Measurements from ENCODE around the gene ZNF534.
A peak's percentile ranks its signal among the peaks of the same experiment; 100 is the strongest.

Gene ZNF534

GRCh38 chr19:52428937-52429336, at the start of gene ZNF534:
Gene ZNF534, plus strand, starts transcription at chr19:52429148. Its CDS starts 2,327 bp downstream, at chr19:52431475.
- H3K27ac Mint-ChIP-seq = no peak within 1 kb of the TSS
- no peak for TF ChIP-seq CTCF (IDR thresholded peaks at IDR 0.05)
- no peaks in the 10 kb centered on the region for H3K4me1 Mint-ChIP-seq
- H3K27me3 Mint-ChIP-seq (ENCODE audit: low read depth, poor library complexity) = peaks cover 5% of the 10 kb centered on the region
- H3K36me3 Mint-ChIP-seq (ENCODE audit: low read depth) = peaks cover 4% of the 10 kb centered on the region
- H3K4me3 Mint-ChIP-seq = no peak within 1 kb of the TSS
- DNase-seq = no peak
- H3K9me3 Mint-ChIP-seq = peaks cover 87% of the 10 kb centered on the region

- Mint-ChIP-seq H3K27ac (no peak overlapping the region), H3K27me3 (ENCODE audit: low read depth, poor library complexity) (peaks cover 10% of the 10 kb centered on the region), H3K9me3 (peaks cover 89% of the 10 kb centered on the region), H3K36me3 (ENCODE audit: low read depth) (peaks cover 67% of the 10 kb centered on the region), H3K4me3 (no peak overlapping the region), H3K4me1 (no peaks in the 10 kb centered on the region)
- no peak for TF ChIP-seq CTCF (IDR thresholded peaks at IDR 0.05)
- no peak for DNase-seq
Measured at GRCh38 chr19:52391135-52391534, 37.8 kb upstream of the ZNF534 start.

DNA sequence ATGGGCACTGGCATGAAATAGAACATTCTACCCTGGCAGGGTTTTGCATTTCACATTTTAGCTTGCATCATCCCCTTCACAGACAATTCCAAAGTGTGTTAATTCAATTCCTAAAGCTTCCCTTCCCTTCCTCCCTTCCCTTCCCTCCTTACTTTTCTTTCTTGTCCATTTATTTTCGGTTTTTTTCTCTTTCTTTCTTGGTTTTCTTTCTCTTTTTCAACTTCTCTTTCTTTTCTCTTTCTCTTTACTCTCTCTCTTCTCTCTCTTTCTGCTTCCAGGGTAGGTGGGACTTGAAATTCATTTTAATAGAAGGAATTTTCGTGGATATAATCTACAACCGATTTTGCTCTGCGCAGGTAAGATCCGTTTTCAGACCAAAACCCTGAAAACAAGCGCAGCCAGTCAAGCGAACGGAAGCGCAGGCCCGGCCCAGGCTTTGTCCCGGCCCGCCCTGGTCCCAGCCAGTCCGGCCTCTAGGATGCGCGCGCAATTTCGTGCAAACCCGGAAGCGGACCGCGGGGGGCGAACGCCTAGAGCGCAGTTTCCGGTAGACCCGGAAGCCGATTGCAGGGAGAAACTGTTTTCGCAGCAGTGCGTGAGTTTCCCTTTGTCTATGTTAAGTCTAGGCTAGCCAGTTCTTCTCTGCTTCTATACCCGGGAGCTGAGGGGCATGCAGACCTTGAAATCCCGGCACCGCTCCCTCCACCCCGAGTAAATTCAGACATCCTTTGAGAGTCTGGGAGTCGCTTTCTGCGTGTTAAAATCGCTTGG, 31.5 kb upstream of the ZNF534 start, which contains the start of gene ZNF528:
Gene ZNF528 (plus strand): TSS at position 540 of the 771 bp plus-strand sequence. CDS start 4,165 bp downstream, outside the sequence.
- Mint-ChIP-seq H3K4me1 (no peaks in the 10 kb centered on the region), H3K9me3 (peaks cover 89% of the 10 kb centered on the region), H3K4me3 (peak within 1 kb of the TSS; percentile 80), H3K36me3 (ENCODE audit: low read depth) (peaks cover 68% of the 10 kb centered on the region), H3K27ac (peak within 1 kb of the TSS; percentile 7), H3K27me3 (ENCODE audit: low read depth, poor library complexity) (no peaks in the 10 kb centered on the region)
- DNase-seq = peak; percentile 2
- TF ChIP-seq CTCF (IDR thresholded peaks at IDR 0.05) = no peak

- Mint-ChIP-seq H3K4me1 (no peaks in the 10 kb centered on the region), H3K27me3 (ENCODE audit: low read depth, poor library complexity) (no peaks in the 10 kb centered on the region), H3K9me3 (peaks cover 85% of the 10 kb centered on the region), H3K4me3 (peak overlapping the region; percentile 80), H3K36me3 (ENCODE audit: low read depth) (peaks cover 68% of the 10 kb centered on the region), H3K27ac (peak overlapping the region; percentile 7)
- TF ChIP-seq CTCF (IDR thresholded peaks at IDR 0.05) = no peak
- DNase-seq = no peak
Measured at GRCh38 chr19:52398081-52398441, 30.9 kb upstream of the ZNF534 start.

GRCh38 chr19:52410276-52410675, 18.7 kb upstream of the ZNF534 start:
- Mint-ChIP-seq H3K9me3 (peaks cover 93% of the 10 kb centered on the region), H3K4me3 (no peak overlapping the region), H3K4me1 (no peaks in the 10 kb centered on the region), H3K27ac (no peak overlapping the region), H3K27me3 (ENCODE audit: low read depth, poor library complexity) (peaks cover 5% of the 10 kb centered on the region), H3K36me3 (ENCODE audit: low read depth) (peaks cover 65% of the 10 kb centered on the region)
- DNase-seq = no peak
- TF ChIP-seq CTCF (IDR thresholded peaks at IDR 0.05) = no peak

DNA sequence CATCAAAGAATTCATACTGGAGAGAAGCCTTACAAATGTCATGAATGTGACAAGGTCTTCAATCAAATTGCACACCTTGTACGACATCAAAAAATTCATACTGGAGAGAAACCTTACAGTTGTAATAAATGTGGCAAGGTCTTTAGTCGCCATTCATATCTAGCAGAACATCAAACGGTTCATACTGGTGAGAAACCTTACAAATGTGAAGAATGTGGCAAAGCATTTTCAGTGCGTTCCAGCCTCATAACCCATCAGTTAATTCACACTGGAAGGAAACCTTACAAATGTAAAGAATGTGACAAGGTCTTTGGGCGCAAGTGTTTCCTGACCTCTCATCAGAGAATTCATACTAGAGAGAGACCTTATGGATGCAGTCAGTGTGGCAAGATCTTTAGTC, 13.2 kb upstream of the ZNF534 start:
- Mint-ChIP-seq H3K27me3 (ENCODE audit: low read depth, poor library complexity) (peaks cover 5% of the 10 kb centered on the region), H3K4me3 (no peak overlapping the region), H3K36me3 (ENCODE audit: low read depth) (peaks cover 22% of the 10 kb centered on the region), H3K4me1 (no peaks in the 10 kb centered on the region), H3K9me3 (peaks cover 85% of the 10 kb centered on the region), H3K27ac (no peak overlapping the region)
- no peak for DNase-seq
- TF ChIP-seq CTCF (IDR thresholded peaks at IDR 0.05) = no peak

Measured in nephron progenitor cell (in vitro differentiated cells).